T-cell (primary cell): ENCODE measurements around the gene LGR5. TPM values are rescaled to one million over a fixed set of nuclear protein-coding genes. Genes with fewer than 3 reads are reported as not detected.

Experiments used
- ATAC-seq, 4 experiments: fragments of 200-7000 bp in 3 of 4; fragments of 150-1000 bp in 1 of 4; cut with Tn5 transposase; replicated peaks in 1 of 4; 1 replicate in 3 of 4; 2 replicates in 1 of 4; pipeline ENCODE4 v1.10.0; 2021; ENCODE audit warnings: moderate library complexity in 3 of 4, mild to moderate bottlenecking in 2 of 4, moderate number of reproducible peaks in 1 of 4
- CTCF ChIA-PET, 2 donors: fragments of 300-600 bp; sonication (Branson Sonifier 250); formaldehyde crosslinking; loops; one replicate each; lab custom pipeline; 2022; ENCODE audit warnings: antibody characterized with exemption in 2 of 2; lab: Charles Lee
- POLR2A ChIA-PET, 2 donors: fragments of 300-600 bp; sonication (Branson Sonifier 250); formaldehyde crosslinking; loops; one replicate each; lab custom pipeline; 2022; ENCODE audit warnings: antibody characterized with exemption in 2 of 2; lab: Charles Lee
- DNase-seq, 35 experiments: peaks; one replicate each; pipeline versions ENCODE4 v3.0.0 to v3.0.0-alpha.2; 2013 to 2023
- H3K27ac ChIP-seq: one replicate; pipeline ENCODE4 v1.5.1; 2013; ENCODE audit warnings: low read length
- H3K27me3 ChIP-seq, 2 experiments: replicated peaks in 1 of 2; 1 replicate in 1 of 2; 2 replicates in 1 of 2; pipeline versions ENCODE4 v1.6.1 to v1.7.0; 2013; ENCODE audit warnings: low read length in 1 of 2, mixed read lengths in 1 of 2; ENCODE audit not compliant: control insufficient read depth in 2 of 2, insufficient read depth in 2 of 2; ENCODE audit errors: extremely low read depth in 1 of 2
- H3K36me3 ChIP-seq, 2 donors: 1 replicate in 1 of 2; 2 replicates in 1 of 2; pipeline versions ENCODE4 v1.6.1 to v1.7.0; 2013; ENCODE audit warnings: low read length in 1 of 2; ENCODE audit not compliant: control insufficient read depth in 2 of 2, insufficient read depth in 1 of 2; ENCODE audit errors: extremely low read depth in 1 of 2
- H3K4me1 ChIP-seq, 2 experiments: 1 replicate in 1 of 2; 2 replicates in 1 of 2; pipeline versions ENCODE4 v1.6.1 to v1.7.0; 2013; ENCODE audit warnings: low read length in 2 of 2, mixed read lengths in 1 of 2; ENCODE audit not compliant: insufficient read depth in 2 of 2, control insufficient read depth in 1 of 2; ENCODE audit errors: extremely low read depth in 1 of 2
- H3K4me3 ChIP-seq, 2 donors: 1 replicate in 1 of 2; 2 replicates in 1 of 2; pipeline versions ENCODE4 v1.5.1 to v1.7.0; 2013; ENCODE audit warnings: mild to moderate bottlenecking in 2 of 2, low read length in 1 of 2, moderate library complexity in 1 of 2; ENCODE audit not compliant: control insufficient read depth in 1 of 2; ENCODE audit errors: extremely low read depth in 1 of 2
- H3K9me3 ChIP-seq: 2 replicates; pipeline ENCODE4 v1.7.0; 2013
- H3K27ac Mint-ChIP-seq, 2 donors: one replicate each; pipeline ENCODE4 v1.8.0; 2020 to 2021; ENCODE audit warnings: mild to moderate bottlenecking in 2 of 2, mixed read lengths in 2 of 2
- H3K27me3 Mint-ChIP-seq, 2 donors: one replicate each; pipeline ENCODE4 v1.8.0; 2021 to 2022; ENCODE audit warnings: mixed read lengths in 2 of 2
- H3K36me3 Mint-ChIP-seq: one replicate; pipeline ENCODE4 v1.8.0; 2021; ENCODE audit warnings: mixed read lengths
- H3K4me1 Mint-ChIP-seq, 3 donors: one replicate each; pipeline ENCODE4 v1.8.0; 2020 to 2022; ENCODE audit warnings: mixed read lengths in 3 of 3, mild to moderate bottlenecking in 1 of 3
- H3K4me3 Mint-ChIP-seq, 3 donors: one replicate each; pipeline ENCODE4 v1.8.0; 2020 to 2022; ENCODE audit warnings: mild to moderate bottlenecking in 3 of 3, mixed read lengths in 3 of 3, moderate library complexity in 3 of 3
- H3K9me3 Mint-ChIP-seq, 3 donors: one replicate each; pipeline ENCODE4 v1.8.0; 2020 to 2022; ENCODE audit warnings: mixed read lengths in 3 of 3
- WGBS: methylation state at CpG from one replicate; pipeline ENCODE4 v1.1.5; 2013; ENCODE audit warnings: missing lambda C conversion rate; ENCODE audit not compliant: insufficient coverage; 5-methylcytosine and 5-hydroxymethylcytosine counted together
- total RNA-seq, 35 experiments: library from RNA in 6 of 35; stranded (reverse) in 6 of 35; fragments of 120-200 nt in 1 of 35; gene quantifications; one replicate each; pipeline versions ENCODE4 v1.2.1 to v1.2.4 and lab custom pipeline; 2013 to 2026

Gene LGR5
- total RNA-seq, 5 donors from 2014 or later (not counting 1 experiment from before 2014, with no cell fraction given) = 0.25 TPM; not detected in 4

- H3K9me3 Mint-ChIP-seq = no peaks in the 10 kb centered on the region
- H3K36me3 Mint-ChIP-seq = no peaks in the 10 kb centered on the region
- H3K27me3 Mint-ChIP-seq = peaks cover 13 to 17% of the 10 kb centered on the region in 2 donors
- H3K4me3 Mint-ChIP-seq = no peak overlapping the region
- Histone ChIP-seq H3K4me1 (no peaks in the 10 kb centered on the region), H3K27ac (no peak overlapping the region), H3K4me3 (no peak overlapping the region), H3K27me3 (peaks cover 0 to 5% of the 10 kb centered on the region in 2 experiments), H3K9me3 (no peaks in the 10 kb centered on the region), H3K36me3 (no peaks in the 10 kb centered on the region)
- no peak for ATAC-seq
- ChIA-PET CTCF (no interaction called here), POLR2A (no interaction called here)
- DNase-seq = no peak
- no peak overlapping the region for H3K27ac Mint-ChIP-seq
- H3K4me1 Mint-ChIP-seq = no peaks in the 10 kb centered on the region
- 13% methylated on average over 1 of the region's 2 CpGs for WGBS
Observed at GRCh38 chr12:71524626-71525025, 85.0 kb downstream of the LGR5 start.

GRCh38 chr12:71533703-71534102 is 94.1 kb downstream of the LGR5 start:
- WGBS = no CpG with 5 or more reads among the region's 2 CpGs
- no peak for ATAC-seq
- H3K4me1 Mint-ChIP-seq = peaks cover 0 to 3% (median 2%) of the 10 kb centered on the region in 3 donors

GRCh38 chr12:71536279-71536938 is 96.8 kb downstream of the LGR5 start:
- no CpG with 5 or more reads among the region's 2 CpGs for WGBS
- Histone ChIP-seq H3K4me1 (peaks cover 0 to 5% of the 10 kb centered on the region in 2 experiments), H3K4me3 (no peak overlapping the region), H3K36me3 (no peaks in the 10 kb centered on the region), H3K27me3 (no peaks in the 10 kb centered on the region), H3K9me3 (no peaks in the 10 kb centered on the region), H3K27ac (no peak overlapping the region)
- ChIA-PET CTCF (interaction anchor here in 1 of 2 donors (0.7 kb wide), 1 partner anchor 441 kb away, joined by 3 read pairs; no protein-coding TSS in a partner anchor), POLR2A (no interaction called here)
- Mint-ChIP-seq H3K4me1 (peaks cover 0 to 3% (median 2%) of the 10 kb centered on the region in 3 donors), H3K4me3 (no peak overlapping the region), H3K36me3 (no peaks in the 10 kb centered on the region), H3K27ac (no peak overlapping the region), H3K9me3 (no peaks in the 10 kb centered on the region), H3K27me3 (no peaks in the 10 kb centered on the region)
- no peak for DNase-seq
- ATAC-seq = no peak

More at GRCh38 chr12:71533703-71534102, 94.1 kb downstream of the LGR5 start:
- H3K4me3 ChIP-seq = no peak overlapping the region
- no peaks in the 10 kb centered on the region for H3K9me3 Mint-ChIP-seq
- H3K27me3 ChIP-seq = peaks cover 0 to 3% of the 10 kb centered on the region in 2 experiments
- CTCF ChIA-PET = no interaction called here
- POLR2A ChIA-PET = no interaction called here
- no peak for DNase-seq
- no peak overlapping the region for H3K27ac ChIP-seq
- no peak overlapping the region for H3K27ac Mint-ChIP-seq
- H3K4me1 ChIP-seq = peaks cover 0 to 5% of the 10 kb centered on the region in 2 experiments
- no peaks in the 10 kb centered on the region for H3K9me3 ChIP-seq
- no peaks in the 10 kb centered on the region for H3K36me3 Mint-ChIP-seq
- H3K27me3 Mint-ChIP-seq = peaks cover 0 to 2% of the 10 kb centered on the region in 2 donors
- no peaks in the 10 kb centered on the region for H3K36me3 ChIP-seq
- H3K4me3 Mint-ChIP-seq = no peak overlapping the region

GRCh38 chr12:71536939-71537622 is 97.5 kb downstream of the LGR5 start:
- WGBS = no CpG with 5 or more reads among the region's 3 CpGs

GRCh38 chr12:71538807-71539206 is 99.2 kb downstream of the LGR5 start:
- POLR2A ChIA-PET = no interaction called here

More at GRCh38 chr12:71536939-71537622, 97.5 kb downstream of the LGR5 start:
- Mint-ChIP-seq H3K4me3 (no peak overlapping the region), H3K36me3 (no peaks in the 10 kb centered on the region), H3K27ac (no peak overlapping the region), H3K4me1 (peaks cover 0 to 3% (median 2%) of the 10 kb centered on the region in 3 donors), H3K27me3 (no peaks in the 10 kb centered on the region), H3K9me3 (no peaks in the 10 kb centered on the region)
- H3K27me3 ChIP-seq = no peaks in the 10 kb centered on the region
- no peaks in the 10 kb centered on the region for H3K9me3 ChIP-seq
- no peak overlapping the region for H3K27ac ChIP-seq
- peaks cover 0 to 5% of the 10 kb centered on the region in 2 experiments for H3K4me1 ChIP-seq
- no peaks in the 10 kb centered on the region for H3K36me3 ChIP-seq
- ChIA-PET CTCF (no interaction called here), POLR2A (no interaction called here)
- no peak overlapping the region for H3K4me3 ChIP-seq
- DNase-seq = no peak
- ATAC-seq = no peak

GRCh38 chr12:71541583-71541982 is 102.0 kb downstream of the LGR5 start:
- H3K4me3 ChIP-seq = no peak overlapping the region
- no peaks in the 10 kb centered on the region for H3K27me3 Mint-ChIP-seq
- CTCF ChIA-PET = no interaction called here
- WGBS = no CpG with 5 or more reads among the region's 1 CpG
- no peaks in the 10 kb centered on the region for H3K4me1 Mint-ChIP-seq
- ATAC-seq = no peak
- H3K27ac ChIP-seq = no peak overlapping the region
- DNase-seq = no peak
- POLR2A ChIA-PET = no interaction called here
- H3K36me3 Mint-ChIP-seq = no peaks in the 10 kb centered on the region
- H3K27me3 ChIP-seq = no peaks in the 10 kb centered on the region
- H3K9me3 ChIP-seq = no peaks in the 10 kb centered on the region
- H3K4me3 Mint-ChIP-seq = no peak overlapping the region
- H3K36me3 ChIP-seq = no peaks in the 10 kb centered on the region
- peaks cover 0 to under 1% of the 10 kb centered on the region in 2 experiments for H3K4me1 ChIP-seq
- H3K9me3 Mint-ChIP-seq = no peaks in the 10 kb centered on the region
- no peak overlapping the region for H3K27ac Mint-ChIP-seq

More at GRCh38 chr12:71538807-71539206, 99.2 kb downstream of the LGR5 start:
- Histone ChIP-seq H3K9me3 (no peaks in the 10 kb centered on the region), H3K4me1 (peaks cover 0 to 5% of the 10 kb centered on the region in 2 experiments), H3K27ac (no peak overlapping the region), H3K27me3 (no peaks in the 10 kb centered on the region), H3K4me3 (no peak overlapping the region), H3K36me3 (no peaks in the 10 kb centered on the region)
- DNase-seq (no peak), ATAC-seq (no peak)
- Mint-ChIP-seq H3K4me3 (no peak overlapping the region), H3K27ac (no peak overlapping the region), H3K27me3 (no peaks in the 10 kb centered on the region), H3K9me3 (no peaks in the 10 kb centered on the region), H3K36me3 (no peaks in the 10 kb centered on the region), H3K4me1 (peaks cover 0 to 3% (median 2%) of the 10 kb centered on the region in 3 donors)
- WGBS = no CpG with 5 or more reads among the region's 3 CpGs
- CTCF ChIA-PET = no interaction called here
